GM21447 (cell line): ENCODE results near the gene COL6A2.

Source experiments
- ATAC-seq: cut with Tn5 transposase; IDR thresholded peaks from one replicate; pipeline ENCODE4 v1.9.1; 2021; ENCODE audit not compliant: unreplicated experiment

The COL6A2 gene

GRCh38 chr21:46111857-46112724, 14.2 kb downstream of the COL6A2 start:
- no peak for ATAC-seq

DNA sequence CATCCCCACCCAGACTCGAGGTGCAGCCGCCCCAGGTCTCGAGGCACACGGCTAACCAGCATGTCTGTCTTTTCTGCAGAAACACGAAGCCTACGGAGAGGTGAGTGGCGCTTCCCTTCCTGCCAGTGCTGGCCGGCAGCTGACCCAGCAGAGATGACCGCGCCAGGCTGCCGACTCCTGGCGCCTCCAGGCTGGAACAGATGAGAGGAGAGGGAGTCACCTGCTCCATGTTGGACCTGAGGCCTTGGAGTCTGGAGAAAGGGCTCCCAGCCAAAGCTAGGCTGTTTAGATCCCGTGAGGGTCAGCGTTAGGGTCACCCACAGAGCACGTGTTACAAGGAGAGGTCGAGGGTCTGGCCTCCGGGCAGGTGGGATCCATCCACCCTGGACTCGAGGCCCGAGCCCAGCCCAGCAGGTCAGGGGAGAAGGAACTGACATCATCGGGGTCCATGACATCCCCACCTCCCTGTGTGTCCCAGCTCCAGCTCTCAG, 14.9 kb downstream of the COL6A2 start:
- ATAC-seq = no peak

GRCh38 chr21:46113497-46114176, 15.7 kb downstream of the COL6A2 start:
- no peak for ATAC-seq

- ATAC-seq = no peak
Observed at GRCh38 chr21:46114963-46115362, 17.1 kb downstream of the COL6A2 start.

DNA sequence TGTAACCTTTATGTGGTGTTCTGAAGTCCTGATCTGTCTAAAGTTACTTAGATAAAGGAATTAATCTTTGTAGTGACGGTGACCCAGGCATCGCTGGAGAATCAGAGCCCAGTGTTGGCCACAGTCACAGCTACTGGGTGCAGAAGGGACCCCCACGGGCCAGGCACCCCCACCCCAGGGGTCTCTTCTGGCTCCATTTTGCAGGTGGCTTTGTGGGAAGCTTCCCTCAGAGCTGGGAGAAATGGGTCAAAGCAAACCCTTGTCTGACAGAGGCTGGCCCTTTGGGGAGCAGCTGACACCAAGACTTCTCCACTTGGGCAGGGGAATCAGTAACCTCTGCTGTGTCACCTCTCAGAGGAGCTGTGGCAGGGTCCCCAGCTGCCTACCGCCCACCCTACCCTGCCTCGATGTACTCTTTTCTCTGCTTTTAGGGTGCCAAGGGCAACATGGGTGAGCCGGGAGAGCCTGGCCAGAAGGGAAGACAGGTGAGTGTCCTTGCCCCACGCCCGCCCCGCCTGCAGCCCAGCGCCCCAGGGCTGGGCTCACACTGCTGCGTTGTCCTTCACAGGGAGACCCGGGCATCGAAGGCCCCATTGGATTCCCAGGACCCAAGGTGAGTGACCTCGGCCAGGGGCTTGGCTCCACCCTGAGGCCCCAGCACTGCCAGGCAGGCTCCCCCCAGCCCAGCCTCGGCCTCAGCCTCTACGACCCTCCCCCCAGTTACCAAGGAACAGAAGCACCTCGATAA, 17.7 kb downstream of the COL6A2 start:
- ATAC-seq = no peak

GRCh38 chr21:46116189-46116775, 18.4 kb downstream of the COL6A2 start:
- ATAC-seq = no peak

- no peak for ATAC-seq
Observed at GRCh38 chr21:46116776-46117585, 19.1 kb downstream of the COL6A2 start.

DNA sequence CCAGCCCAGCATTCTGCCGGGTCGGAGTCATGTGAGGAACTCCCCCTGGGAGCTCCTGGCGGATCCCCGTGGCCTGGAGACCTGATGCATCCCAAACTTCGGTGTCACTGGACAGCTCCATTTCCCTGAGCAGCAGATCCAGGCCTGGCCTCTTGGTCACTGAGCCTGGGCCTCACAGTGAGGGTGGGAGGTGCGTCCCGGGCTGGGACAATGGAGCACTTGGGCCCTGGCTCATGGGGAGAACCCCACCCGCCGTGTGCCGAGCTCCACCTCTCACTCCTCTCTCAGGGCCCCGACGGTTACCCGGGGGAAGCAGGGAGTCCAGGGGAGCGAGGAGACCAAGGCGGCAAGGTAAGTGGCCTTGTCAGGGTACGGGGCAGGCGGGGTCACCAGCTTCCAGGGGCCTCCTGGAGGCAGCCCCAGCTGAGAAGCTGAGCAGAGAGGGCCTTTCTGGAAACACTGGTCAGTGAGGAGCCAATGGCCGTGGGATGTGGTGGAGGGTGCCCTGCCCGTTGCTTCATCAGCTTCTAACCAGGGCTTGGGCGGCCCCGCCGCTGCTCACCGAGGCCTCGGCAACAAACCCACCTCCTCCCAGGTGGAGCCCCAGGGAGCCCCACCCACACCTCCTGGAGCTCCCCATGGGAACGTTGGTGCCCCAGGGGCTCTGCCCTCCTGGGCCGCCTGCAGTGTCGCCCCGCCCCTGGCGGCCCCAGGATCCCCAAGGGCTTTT, 19.8 kb downstream of the COL6A2 start:
- no peak for ATAC-seq

DNA sequence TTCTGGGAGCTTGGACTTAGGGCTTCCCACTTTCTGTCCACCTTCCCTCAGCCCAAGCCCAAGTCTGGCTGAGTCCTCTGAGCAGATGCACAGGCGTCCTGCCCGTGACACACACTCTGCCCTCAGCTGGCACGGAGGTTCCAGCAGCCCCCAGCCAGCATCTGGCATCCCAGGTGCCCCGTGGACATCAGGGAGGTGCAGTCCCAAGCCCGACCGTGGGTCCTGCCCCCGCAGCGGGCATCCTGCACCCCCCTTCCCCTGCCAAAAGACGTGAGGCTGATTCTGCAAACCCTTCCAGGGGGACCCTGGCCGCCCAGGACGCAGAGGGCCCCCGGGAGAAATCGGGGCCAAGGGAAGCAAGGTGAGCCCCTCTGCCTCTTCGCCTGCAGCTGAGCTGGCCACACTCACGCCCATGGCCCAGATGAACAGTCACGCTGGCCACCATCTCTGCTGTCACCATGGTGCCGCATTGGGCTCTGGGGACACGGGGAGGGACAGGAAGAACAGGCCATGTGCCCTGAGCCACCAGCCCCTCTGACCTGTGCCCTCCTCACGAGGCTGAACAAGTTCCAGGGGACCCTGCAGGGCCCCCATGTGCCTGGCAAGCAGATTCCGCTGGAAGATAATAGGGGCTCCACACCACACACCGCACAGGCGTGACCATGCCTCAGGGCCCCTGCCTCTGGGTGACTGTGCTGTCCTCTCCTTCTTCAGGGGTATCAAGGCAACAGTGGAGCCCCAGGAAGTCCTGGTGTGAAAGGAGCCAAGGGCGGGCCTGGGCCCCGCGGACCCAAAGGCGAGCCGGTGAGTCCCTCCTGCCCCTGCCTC, 20.6 kb downstream of the COL6A2 start:
- ATAC-seq = no peak

- ATAC-seq = no peak
Observed at GRCh38 chr21:46119144-46119636, 21.3 kb downstream of the COL6A2 start.

DNA sequence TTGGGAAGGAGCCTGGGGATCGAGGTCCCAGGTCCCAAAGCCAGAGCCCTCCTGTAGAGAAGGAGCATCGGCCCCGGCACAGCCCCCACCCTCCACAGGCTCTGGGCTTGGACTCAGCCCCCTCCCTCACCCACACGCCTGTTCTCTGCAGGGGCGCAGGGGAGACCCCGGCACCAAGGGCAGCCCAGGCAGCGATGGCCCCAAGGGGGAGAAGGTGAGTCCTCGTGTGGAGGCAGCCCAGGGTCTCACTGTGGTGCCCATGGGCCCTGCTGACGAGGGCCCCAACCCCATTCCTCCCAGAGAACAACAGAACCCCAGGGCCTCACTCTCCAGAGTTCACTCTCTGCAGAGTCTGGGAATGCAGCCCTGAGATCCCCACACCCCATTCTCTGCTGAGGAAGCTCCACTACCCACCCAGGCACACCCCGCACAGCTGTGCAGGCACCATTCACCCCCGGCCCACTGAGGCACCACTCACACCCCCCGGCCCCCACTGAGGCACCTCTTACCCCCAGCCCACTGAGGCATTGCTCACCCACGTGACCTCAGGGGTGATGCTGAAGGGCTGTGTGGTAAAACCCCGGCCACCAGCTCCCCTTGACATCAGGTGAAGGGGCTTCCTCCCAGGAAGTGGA, 21.8 kb downstream of the COL6A2 start:
- no peak for ATAC-seq

- ATAC-seq = no peak
Observed at GRCh38 chr21:46120301-46121285, 22.7 kb downstream of the COL6A2 start.

- ATAC-seq = no peak
Observed at GRCh38 chr21:46121286-46122221, 23.6 kb downstream of the COL6A2 start.

GRCh38 chr21:46122237-46122671, 24.3 kb downstream of the COL6A2 start:
- no peak for ATAC-seq

- no peak for ATAC-seq
Observed at GRCh38 chr21:46122758-46123683, 25.1 kb downstream of the COL6A2 start.
